Activated effector memory CD4-positive, alpha-beta T cell treated with Interleukin-2 at 50 U/mL for 16 hours (primary cell): ENCODE results near the gene NSUN6.

Experiments
- DNase-seq: peaks from one replicate; pipeline ENCODE4 v3.0.0-alpha.2; 2020

NSUN6 gene

GRCh38 chr10:18651324-18652007, at the start of gene NSUN6:
NSUN6 (minus strand) TSS chr10:18651587; CDS start chr10:18651203, 384 bp downstream.
- peak; percentile 91 for DNase-seq

GRCh38 chr10:18699849-18700840, 48.8 kb upstream of the NSUN6 start:
- no peak for DNase-seq

GRCh38 chr10:18690541-18690940, 39.2 kb upstream of the NSUN6 start:
- DNase-seq = no peak

- DNase-seq = no peak
These were observed 38.1 kb upstream of the NSUN6 start for GRCh38 chr10:18689498-18689897.

GRCh38 chr10:18687706-18688105, 36.3 kb upstream of the NSUN6 start:
- no peak for DNase-seq

- DNase-seq = no peak
These were observed 35.8 kb upstream of the NSUN6 start for GRCh38 chr10:18687195-18687594.

GRCh38 chr10:18685555-18685954, 34.2 kb upstream of the NSUN6 start:
- DNase-seq = no peak

GRCh38 chr10:18684953-18685352, 33.6 kb upstream of the NSUN6 start:
- no peak for DNase-seq

GRCh38 chr10:18684416-18684815, 33.0 kb upstream of the NSUN6 start:
- no peak for DNase-seq

- DNase-seq = no peak
These were observed 32.0 kb upstream of the NSUN6 start for GRCh38 chr10:18683427-18683826.

GRCh38 chr10:18681971-18682411, 30.6 kb upstream of the NSUN6 start:
- DNase-seq = no peak

GRCh38 chr10:18681366-18681765, 30.0 kb upstream of the NSUN6 start:
- no peak for DNase-seq

GRCh38 chr10:18680754-18681153, 29.4 kb upstream of the NSUN6 start:
- DNase-seq = no peak

GRCh38 chr10:18675086-18675801, 23.9 kb upstream of the NSUN6 start:
- no peak for DNase-seq

GRCh38 chr10:18668026-18668425, 16.6 kb upstream of the NSUN6 start:
- DNase-seq = no peak

GRCh38 chr10:18666810-18667209, 15.4 kb upstream of the NSUN6 start:
- no peak for DNase-seq

GRCh38 chr10:18665815-18666558, 14.6 kb upstream of the NSUN6 start:
- DNase-seq = no peak

- no peak for DNase-seq
These were observed 13.6 kb upstream of the NSUN6 start for GRCh38 chr10:18664841-18665478.

GRCh38 chr10:18660816-18661431, 9.5 kb upstream of the NSUN6 start:
- no peak for DNase-seq

GRCh38 chr10:18659819-18660535, 8.6 kb upstream of the NSUN6 start:
- DNase-seq = no peak
